Measurements from ENCODE around the gene FGD6.

The FGD6 gene

GRCh38 chr12:95231190-95231589 lies 13.9 kb upstream of the FGD6 start:
- DNase-seq: no peak

DNA sequence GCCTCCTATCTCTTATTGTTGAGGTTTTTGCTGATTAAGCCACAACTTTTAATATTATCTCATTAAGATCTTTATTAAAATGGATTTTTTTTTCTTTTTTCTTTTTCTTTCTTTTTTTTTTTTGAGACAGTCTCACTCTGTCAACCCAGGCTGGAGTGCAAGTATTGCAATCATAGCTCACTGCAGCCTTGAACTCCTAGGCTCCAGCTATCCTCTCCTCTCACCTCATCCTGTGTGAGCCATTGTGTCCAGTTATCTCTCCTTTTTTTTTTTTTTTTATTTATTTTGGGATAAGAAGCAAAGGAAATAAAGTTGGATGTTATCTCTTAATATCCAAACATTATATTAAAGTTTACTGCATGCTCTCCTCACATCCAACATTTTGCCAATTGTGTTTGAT lies 13.0 kb upstream of the FGD6 start:
- no peak for DNase-seq

GRCh38 chr12:95229636-95230035 lies 12.4 kb upstream of the FGD6 start:
- no peak for DNase-seq

GRCh38 chr12:95228617-95229016 lies 11.3 kb upstream of the FGD6 start:
- DNase-seq: no peak

- no peak for DNase-seq
Observed at GRCh38 chr12:95227818-95228356, 10.6 kb upstream of the FGD6 start.

DNA sequence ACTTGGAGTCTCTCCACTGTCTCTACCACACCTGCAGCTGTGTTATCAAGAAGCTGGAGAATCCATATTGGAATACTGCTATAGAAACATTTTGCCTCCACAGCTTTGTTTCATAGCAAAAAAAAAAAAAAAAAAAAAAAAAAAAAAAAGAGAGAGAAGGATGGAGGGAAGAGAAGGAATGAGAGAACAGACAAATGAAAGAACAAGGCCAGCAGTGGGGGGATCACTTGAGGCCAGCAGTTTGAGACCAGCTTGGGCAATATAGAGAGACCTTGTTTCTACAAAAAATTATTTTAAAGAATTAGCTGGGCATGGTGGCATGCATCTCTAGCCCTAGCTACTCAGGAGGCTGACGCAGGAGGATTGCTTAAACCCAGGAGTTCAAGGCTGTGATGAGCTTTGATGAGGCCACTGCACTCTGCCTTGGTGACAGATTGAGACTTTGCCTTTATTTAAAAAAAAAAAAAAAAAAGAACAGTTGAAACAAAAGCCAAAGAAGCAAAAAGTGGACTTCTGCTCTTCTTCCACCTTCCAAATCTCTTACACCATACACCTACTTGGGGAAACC lies 8.5 kb upstream of the FGD6 start:
- DNase-seq: no peak

DNA sequence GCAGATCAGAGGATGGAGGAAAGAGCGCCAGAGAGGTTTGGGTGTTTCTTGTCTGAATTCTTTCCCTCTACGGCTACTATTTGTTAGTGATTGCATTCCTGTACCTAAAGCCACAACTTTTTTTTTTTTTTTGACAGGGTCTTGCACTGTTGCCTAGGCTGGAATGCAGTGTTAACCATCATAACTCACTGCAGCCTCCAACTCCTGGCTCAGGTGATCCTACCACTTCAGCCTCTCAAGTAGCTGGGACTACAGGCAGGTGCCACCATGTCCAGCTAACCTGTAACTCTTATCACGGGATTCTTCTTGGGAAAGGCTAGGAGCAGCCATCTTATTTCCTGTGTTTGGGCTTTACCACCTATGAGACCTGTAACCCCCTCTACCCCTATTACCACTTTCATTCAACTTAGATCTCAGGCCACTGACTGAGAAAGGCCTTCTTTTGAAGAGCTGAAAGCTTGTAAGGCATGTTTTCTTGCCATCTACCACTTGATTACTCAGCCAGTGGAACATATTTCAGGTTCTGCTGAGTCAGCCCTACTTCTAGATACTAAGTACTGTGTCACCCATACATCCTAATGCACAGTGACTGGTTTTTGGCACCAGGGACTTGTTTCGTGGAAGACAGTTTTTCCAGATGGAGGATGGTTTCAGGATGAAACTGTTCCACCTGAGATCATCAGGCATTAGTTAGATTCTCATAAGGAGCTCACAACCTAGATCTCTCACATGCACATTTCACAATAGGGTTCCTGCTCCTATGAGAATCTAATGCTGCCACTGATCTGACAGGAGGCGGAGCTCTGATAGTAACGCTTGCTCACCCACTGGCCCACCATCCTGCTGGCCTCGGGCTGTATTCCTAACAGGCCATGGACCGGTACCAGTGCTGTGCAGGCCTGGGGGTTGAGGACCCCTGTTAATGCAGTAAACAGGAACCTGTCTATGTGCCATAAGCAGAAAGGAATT lies 7.2 kb upstream of the FGD6 start:
- no peak for DNase-seq

DNA sequence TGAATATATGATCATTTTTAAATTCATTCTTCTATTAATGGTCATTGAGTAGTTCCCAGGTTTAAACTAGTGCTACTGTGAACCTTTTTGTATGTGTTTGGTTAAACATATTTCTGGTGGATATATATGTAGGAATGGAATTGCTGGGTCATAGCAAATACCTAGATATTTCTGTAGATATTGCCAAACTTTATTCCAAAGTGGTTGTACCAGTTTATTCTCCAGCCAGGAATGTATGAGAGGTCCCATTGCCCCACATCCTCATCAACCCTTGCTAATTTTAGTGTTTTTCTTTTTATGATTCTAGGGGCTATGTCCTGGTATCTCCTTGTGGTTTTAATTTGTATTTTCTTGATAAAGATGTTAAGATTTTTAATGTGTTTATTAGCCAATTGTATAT lies 3.5 kb upstream of the FGD6 start:
- no peak for DNase-seq

GRCh38 chr12:95220190-95220589 lies 2.9 kb upstream of the FGD6 start:
- no peak for DNase-seq

DNA sequence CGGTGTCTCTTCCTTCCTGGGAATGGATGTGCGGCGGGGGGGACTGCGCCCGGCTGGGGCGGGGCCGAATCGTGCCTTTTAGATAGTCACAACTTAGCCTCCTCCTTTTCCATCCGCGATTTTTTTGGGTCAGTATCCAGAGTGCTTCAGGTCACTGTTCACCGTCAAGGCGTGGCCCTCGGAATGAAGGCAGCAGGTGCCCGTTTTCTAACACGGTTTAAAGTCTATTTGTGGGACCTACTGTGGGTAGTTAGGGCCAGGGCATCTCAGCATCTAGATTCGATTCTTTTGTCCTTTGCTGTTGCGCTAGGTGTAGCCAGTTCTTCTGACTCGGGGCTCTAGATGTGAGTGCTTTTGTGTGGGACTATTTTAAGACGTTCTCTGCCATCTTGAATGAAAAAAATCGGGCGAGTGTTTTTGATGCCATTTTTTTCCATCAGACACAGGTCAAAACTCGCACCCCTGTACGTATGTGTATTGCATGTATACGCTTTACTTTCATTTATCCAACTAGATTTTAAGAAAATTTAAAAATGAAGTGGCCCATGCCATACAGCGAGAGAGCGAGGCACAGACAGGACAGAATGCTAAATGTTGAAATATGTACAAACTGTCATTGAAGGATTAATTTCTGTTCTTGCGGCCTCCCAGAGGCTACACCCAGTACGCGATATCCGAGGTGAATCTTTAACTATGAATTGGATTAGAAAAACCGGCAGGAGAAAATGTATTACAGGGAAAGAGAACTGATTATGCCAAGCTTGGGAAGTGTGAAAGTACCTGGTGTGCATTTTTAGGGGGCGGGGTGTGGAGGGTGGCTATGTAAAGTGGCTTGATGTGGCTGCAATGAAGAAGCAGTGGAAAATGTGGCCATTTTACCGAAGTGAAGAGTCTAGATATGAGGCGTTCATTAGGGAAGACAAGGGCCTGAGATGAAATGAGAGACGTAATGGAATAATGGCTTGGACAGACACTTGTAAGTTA lies 1.2 kb upstream of the FGD6 start:
- peak; percentile 81 to 83 for DNase-seq

DNA sequence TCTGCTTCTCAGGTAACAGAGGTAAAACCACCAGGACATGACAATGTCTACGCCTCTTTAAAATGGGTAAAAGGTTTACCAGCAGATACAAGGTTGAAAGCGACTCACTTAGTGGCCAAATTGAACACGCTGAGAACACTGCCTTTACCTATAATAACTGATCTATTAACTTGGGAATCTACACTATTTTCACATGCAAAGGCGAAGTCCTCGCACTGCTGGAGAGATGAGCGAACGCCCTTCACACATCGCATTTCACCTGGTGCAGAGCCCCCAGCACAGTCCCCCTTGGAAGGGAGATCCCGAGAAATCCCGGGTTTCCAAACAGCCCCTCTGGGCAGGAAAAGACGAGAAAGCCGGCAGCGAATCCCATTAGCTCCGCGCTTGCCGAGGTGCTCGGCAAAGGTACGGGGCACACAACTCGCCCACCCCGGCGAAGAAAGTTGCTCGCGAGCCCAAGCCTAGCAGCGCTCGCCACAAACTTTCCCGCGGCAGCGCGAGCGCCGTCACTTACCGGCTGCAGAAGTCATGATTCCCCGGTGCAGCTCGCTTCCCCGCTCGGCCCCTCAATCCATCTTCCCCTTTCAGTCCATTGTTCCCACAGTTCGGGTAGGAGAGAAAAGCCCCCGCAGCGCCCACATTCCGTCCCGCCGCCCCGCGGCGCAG lies 423 bp downstream of the FGD6 start:
- peak; percentile 59 to 87 for DNase-seq

- no peak for DNase-seq
Observed at GRCh38 chr12:95215949-95216348, 1.3 kb downstream of the FGD6 start.

DNA sequence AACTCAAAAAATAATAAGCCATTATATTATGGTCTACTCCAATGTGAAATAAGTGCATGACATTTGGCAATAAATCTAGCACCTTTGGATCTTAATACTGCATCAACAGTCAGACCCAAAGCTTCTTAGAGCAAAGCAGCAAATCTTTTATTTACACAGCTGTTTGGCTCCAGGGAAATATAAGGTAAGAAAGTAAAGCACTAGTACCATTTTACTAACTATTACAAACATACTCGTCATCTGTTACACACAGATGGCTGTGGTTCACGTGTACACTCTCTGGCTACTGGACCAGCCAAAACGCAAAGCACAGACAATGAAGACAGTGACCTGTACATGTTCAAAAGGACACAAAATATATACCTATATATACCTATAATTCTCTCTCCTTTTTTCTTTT lies 2.8 kb downstream of the FGD6 start:
- DNase-seq: no peak

- DNase-seq: no peak
Observed at GRCh38 chr12:95213928-95214327, 3.3 kb downstream of the FGD6 start.

GRCh38 chr12:95213119-95213518 lies 4.1 kb downstream of the FGD6 start:
- DNase-seq: no peak

DNA sequence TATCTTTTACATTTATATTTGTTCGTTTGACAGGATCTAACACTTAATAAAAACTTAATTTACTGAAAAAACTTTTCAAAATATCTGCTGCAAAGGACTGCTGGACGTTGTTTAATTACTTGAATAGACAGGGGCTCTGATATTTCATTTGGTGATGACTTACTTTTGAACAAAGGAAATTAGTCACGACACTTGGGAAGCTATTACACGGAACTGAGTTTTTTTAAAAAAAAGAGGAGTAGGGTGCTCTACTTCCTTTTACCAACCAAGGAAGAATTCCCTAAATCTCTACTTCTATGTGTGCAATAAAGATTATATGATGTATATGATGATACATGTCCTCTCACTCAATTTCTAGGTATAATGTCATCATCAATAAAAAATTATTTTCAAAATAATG lies 4.7 kb downstream of the FGD6 start:
- DNase-seq: no peak

GRCh38 chr12:95208678-95209077 lies 8.6 kb downstream of the FGD6 start:
- peak in 1 of 2 experiments; percentile 67 for DNase-seq

DNA sequence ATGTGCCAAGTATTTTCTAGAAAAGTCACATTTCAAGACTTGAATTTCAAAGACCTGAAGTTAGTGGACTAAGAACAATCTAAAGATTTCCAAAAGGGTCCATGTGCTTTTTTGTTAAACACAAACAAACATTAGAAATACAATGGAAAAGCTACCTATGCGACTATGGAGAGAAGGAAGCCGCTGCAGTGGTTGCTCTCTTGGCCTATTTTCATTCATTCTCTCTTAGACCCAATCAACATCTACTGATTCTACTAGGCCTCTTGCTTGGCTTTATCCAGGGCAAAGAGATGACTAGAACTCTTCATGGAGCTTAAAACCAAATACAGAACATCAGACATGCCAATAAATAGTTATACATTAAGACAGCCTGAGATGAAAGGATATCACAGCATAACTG lies 9.9 kb downstream of the FGD6 start:
- DNase-seq: no peak

GRCh38 chr12:95206916-95207315 lies 10.4 kb downstream of the FGD6 start:
- DNase-seq: no peak

DNA sequence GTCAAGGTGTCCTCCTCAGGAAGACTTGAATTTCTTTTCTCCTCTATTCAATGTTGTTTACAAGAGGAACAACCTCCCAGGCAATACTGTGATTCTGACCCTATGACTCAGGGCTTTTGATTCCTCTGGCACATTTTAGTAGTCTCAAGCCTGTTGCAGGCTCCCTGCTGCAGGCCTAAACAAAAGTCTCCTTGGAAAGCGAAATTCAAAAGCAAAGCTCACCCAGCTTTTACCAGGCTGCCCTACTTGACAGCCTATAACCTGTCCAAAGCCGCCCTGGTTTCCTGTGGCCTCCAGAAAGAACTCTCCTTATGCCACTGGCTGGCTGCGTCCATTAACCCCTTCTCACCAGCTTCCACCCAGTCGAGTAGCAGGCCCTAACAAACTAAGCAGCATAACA lies 11.6 kb downstream of the FGD6 start:
- DNase-seq: no peak

DNA sequence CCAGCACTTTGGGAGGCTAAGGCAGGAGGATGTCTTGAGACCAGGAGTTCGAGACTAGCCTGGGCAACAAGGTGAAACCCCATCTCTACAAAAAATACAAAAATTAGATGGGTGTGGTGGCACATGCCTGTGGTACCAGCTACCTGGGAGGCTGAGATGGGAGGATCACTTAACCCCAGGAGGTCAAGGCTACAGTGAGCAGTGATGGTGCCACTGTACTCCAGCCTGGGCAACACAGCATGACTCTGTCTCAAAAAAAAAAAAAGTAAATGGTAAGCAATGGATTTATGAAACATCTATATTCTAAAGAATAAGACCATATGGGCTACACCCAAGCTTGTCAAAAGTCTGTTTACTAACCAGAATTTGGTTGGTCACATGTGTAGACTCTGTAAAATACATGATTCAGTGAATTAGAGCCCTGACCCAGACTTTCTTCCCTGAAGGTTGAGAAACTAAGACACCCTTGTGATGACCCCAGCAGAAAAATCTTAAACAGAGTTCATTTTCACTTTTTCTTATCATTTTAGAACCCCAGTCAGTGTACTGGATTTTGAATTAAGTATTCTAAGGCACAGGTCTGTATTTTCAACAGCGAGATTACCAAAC lies 12.1 kb downstream of the FGD6 start:
- no peak for DNase-seq

Data from NCI-H526 (cell line).